Uterus (tissue), 2 donors: ENCODE results near the gene ALOXE3.

ENCODE experiments used
- POLR2A ChIP-seq, 2 donors: fragments of 450-650 bp; IDR thresholded peaks; one replicate each; pipeline ENCODE4 v1.6.1; 2016; ENCODE audit warnings: antibody characterized with exemption in 2 of 2, mild to moderate bottlenecking in 1 of 2, moderate library complexity in 1 of 2
- TF ChIP-seq, protein P1 (sequence below), 4 experiments: fragments of 200-600 bp in 2 of 4; fragments of 450-650 bp in 2 of 4; sonication (generic) in 2 of 4; IDR thresholded peaks; one replicate each; pipeline ENCODE4 v1.5.1; 2016 to 2019; ENCODE audit warnings: antibody characterized with exemption in 4 of 4, mild to moderate bottlenecking in 2 of 4, moderate library complexity in 1 of 4

DNA sequence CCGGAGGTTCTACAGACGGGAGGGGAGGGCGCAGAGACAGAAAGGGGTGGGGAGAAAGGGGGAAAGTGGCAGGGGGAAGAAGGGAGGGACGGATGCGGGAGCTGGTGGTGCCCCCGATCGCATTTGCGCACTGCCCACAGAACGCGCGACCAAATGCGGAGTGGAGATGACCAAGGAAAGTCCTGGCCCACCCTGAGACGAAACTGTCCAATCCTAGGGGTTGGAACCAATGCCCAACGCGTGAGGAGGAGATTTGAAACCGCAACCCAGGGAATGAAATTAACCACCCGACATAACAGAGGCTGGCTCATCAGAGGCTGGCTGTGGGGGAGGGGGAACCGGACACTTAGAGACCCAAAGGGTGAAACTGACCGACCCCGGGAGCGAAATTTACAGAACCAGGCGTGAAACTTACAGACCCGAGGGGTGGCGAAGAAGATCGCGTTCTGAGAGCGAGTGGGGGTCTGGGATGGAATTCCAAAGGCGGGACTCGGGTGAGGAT, 4.2 kb upstream of the ALOXE3 start:
- TF ChIP-seq, protein P1, sequence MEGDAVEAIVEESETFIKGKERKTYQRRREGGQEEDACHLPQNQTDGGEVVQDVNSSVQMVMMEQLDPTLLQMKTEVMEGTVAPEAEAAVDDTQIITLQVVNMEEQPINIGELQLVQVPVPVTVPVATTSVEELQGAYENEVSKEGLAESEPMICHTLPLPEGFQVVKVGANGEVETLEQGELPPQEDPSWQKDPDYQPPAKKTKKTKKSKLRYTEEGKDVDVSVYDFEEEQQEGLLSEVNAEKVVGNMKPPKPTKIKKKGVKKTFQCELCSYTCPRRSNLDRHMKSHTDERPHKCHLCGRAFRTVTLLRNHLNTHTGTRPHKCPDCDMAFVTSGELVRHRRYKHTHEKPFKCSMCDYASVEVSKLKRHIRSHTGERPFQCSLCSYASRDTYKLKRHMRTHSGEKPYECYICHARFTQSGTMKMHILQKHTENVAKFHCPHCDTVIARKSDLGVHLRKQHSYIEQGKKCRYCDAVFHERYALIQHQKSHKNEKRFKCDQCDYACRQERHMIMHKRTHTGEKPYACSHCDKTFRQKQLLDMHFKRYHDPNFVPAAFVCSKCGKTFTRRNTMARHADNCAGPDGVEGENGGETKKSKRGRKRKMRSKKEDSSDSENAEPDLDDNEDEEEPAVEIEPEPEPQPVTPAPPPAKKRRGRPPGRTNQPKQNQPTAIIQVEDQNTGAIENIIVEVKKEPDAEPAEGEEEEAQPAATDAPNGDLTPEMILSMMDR (IDR thresholded peaks at IDR 0.05), result no peak
- no peak for TF ChIP-seq POLR2A (IDR thresholded peaks at IDR 0.05)
